Measurements from ENCODE around the gene PAN3. TPM values are rescaled to one million over a fixed set of nuclear protein-coding genes. Genes with fewer than 3 reads are reported as not detected.

PAN3 gene
- total RNA-seq, 1 experiment from 2014 or later = 37.5 TPM

- TF ChIP-seq, protein P1, sequence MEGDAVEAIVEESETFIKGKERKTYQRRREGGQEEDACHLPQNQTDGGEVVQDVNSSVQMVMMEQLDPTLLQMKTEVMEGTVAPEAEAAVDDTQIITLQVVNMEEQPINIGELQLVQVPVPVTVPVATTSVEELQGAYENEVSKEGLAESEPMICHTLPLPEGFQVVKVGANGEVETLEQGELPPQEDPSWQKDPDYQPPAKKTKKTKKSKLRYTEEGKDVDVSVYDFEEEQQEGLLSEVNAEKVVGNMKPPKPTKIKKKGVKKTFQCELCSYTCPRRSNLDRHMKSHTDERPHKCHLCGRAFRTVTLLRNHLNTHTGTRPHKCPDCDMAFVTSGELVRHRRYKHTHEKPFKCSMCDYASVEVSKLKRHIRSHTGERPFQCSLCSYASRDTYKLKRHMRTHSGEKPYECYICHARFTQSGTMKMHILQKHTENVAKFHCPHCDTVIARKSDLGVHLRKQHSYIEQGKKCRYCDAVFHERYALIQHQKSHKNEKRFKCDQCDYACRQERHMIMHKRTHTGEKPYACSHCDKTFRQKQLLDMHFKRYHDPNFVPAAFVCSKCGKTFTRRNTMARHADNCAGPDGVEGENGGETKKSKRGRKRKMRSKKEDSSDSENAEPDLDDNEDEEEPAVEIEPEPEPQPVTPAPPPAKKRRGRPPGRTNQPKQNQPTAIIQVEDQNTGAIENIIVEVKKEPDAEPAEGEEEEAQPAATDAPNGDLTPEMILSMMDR (IDR thresholded peaks at IDR 0.05; ENCODE audit: insufficient read depth in 1 of 2, low read depth in 1 of 2, low read length in 1 of 2, severe bottlenecking in 1 of 2, unreplicated experiment in 1 of 2) = no peak
- intact Hi-C loops (cut with micrococcal nuclease; ENCODE audit: unreplicated experiment) = no loop called here
- Histone ChIP-seq H3K9me3 (no peaks in the 10 kb centered on the region), H3K4me3 (ENCODE audit: low read depth, low read length) (no peak overlapping the region), H3K36me3 (ENCODE audit: control insufficient read depth, insufficient read depth, low read length) (no peaks in the 10 kb centered on the region), H3K27me3 (replicated peaks; ENCODE audit: control insufficient read depth, insufficient read depth, low read length) (no peaks in the 10 kb centered on the region), H3K4me1 (peaks cover 46% of the 10 kb centered on the region)
- BruUV-seq (replicated peaks) = no TSS peak
- no peak overlapping the region for H3K4me3 Mint-ChIP-seq (ENCODE audit: unreplicated experiment)
- ChIA-PET POLR2A (no interaction called here), CTCF (no interaction called here)
- no peaks in the 10 kb centered on the region for H3K27me3 Mint-ChIP-seq (ENCODE audit: insufficient read depth, unreplicated experiment)
- DNase-seq = no peak
- H3K4me1 Mint-ChIP-seq (ENCODE audit: low read depth, unreplicated experiment) = peaks cover 55% of the 10 kb centered on the region
- no peak overlapping the region for H3K27ac Mint-ChIP-seq (ENCODE audit: unreplicated experiment)
- H3K9me3 Mint-ChIP-seq (ENCODE audit: unreplicated experiment) = no peaks in the 10 kb centered on the region
- H3K36me3 Mint-ChIP-seq (ENCODE audit: insufficient read depth, unreplicated experiment) = no peaks in the 10 kb centered on the region
Measured at GRCh38 chr13:28338742-28339141, 200.4 kb downstream of the PAN3 start.

GRCh38 chr13:28339419-28339818, 201.1 kb downstream of the PAN3 start:
- Mint-ChIP-seq H3K27me3 (ENCODE audit: insufficient read depth, unreplicated experiment) (no peaks in the 10 kb centered on the region), H3K27ac (ENCODE audit: unreplicated experiment) (no peak overlapping the region), H3K9me3 (ENCODE audit: unreplicated experiment) (no peaks in the 10 kb centered on the region), H3K36me3 (ENCODE audit: insufficient read depth, unreplicated experiment) (no peaks in the 10 kb centered on the region), H3K4me1 (ENCODE audit: low read depth, unreplicated experiment) (peaks cover 55% of the 10 kb centered on the region), H3K4me3 (ENCODE audit: unreplicated experiment) (no peak overlapping the region)
- TF ChIP-seq, protein P1 (IDR thresholded peaks at IDR 0.05; ENCODE audit: insufficient read depth in 1 of 2, low read depth in 1 of 2, low read length in 1 of 2, severe bottlenecking in 1 of 2, unreplicated experiment in 1 of 2) = no peak
- no peak for DNase-seq
- H3K9me3 ChIP-seq = no peaks in the 10 kb centered on the region
- peaks cover 43% of the 10 kb centered on the region for H3K4me1 ChIP-seq
- CTCF ChIA-PET = no interaction called here
- no peaks in the 10 kb centered on the region for H3K27me3 ChIP-seq (replicated peaks; ENCODE audit: control insufficient read depth, insufficient read depth, low read length)
- H3K4me3 ChIP-seq (ENCODE audit: low read depth, low read length) = no peak overlapping the region
- no peaks in the 10 kb centered on the region for H3K36me3 ChIP-seq (ENCODE audit: control insufficient read depth, insufficient read depth, low read length)
- no TSS peak for BruUV-seq (replicated peaks)
- intact Hi-C loops (cut with micrococcal nuclease; ENCODE audit: unreplicated experiment) = no loop called here
- POLR2A ChIA-PET = no interaction called here

DNA sequence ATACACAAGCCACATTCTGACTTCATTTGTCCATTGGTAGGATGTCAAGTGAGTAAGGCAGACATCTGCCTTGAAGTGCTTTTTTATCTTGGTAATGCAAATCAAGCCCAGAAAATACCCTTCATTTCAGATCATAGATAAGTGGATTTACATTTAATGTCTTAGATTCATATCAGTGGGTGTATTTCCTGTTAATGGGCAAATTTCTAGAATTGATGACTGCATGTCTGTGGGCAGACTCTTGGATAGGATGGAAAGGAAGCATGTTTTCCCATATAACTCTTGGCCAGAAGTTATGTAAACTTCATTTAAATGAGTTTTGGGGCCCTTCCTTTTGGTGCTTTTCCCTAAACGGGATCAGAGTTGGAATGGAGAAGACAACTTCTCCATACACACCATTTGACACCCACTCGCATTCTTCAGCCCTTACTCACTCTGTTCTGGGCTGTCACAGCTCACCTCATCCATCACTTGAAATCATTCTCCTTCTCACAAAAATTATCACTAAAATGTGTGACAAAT, 202.0 kb downstream of the PAN3 start:
- Histone ChIP-seq H3K36me3 (ENCODE audit: control insufficient read depth, insufficient read depth, low read length) (no peaks in the 10 kb centered on the region), H3K4me3 (ENCODE audit: low read depth, low read length) (no peak overlapping the region), H3K9me3 (no peaks in the 10 kb centered on the region), H3K4me1 (peaks cover 43% of the 10 kb centered on the region), H3K27me3 (replicated peaks; ENCODE audit: control insufficient read depth, insufficient read depth, low read length) (no peaks in the 10 kb centered on the region)
- Mint-ChIP-seq H3K27ac (ENCODE audit: unreplicated experiment) (no peak overlapping the region), H3K4me3 (ENCODE audit: unreplicated experiment) (no peak overlapping the region), H3K27me3 (ENCODE audit: insufficient read depth, unreplicated experiment) (no peaks in the 10 kb centered on the region), H3K4me1 (ENCODE audit: low read depth, unreplicated experiment) (peaks cover 52% of the 10 kb centered on the region), H3K9me3 (ENCODE audit: unreplicated experiment) (no peaks in the 10 kb centered on the region), H3K36me3 (ENCODE audit: insufficient read depth, unreplicated experiment) (no peaks in the 10 kb centered on the region)
- TF ChIP-seq, protein P1 (IDR thresholded peaks at IDR 0.05; ENCODE audit: insufficient read depth in 1 of 2, low read depth in 1 of 2, low read length in 1 of 2, severe bottlenecking in 1 of 2, unreplicated experiment in 1 of 2) = no peak
- intact Hi-C loops (cut with micrococcal nuclease; ENCODE audit: unreplicated experiment) = no loop called here
- no peak for DNase-seq
- no TSS peak for BruUV-seq (replicated peaks)
- POLR2A ChIA-PET = no interaction called here
- CTCF ChIA-PET = interaction anchor here (1.3 kb wide), 1 partner anchor 291 kb away, joined by 3 read pairs; no protein-coding TSS in a partner anchor
